Heart left ventricle (tissue), 16 donors: Measurements from ENCODE around the gene SCG3. TPM values are rescaled to one million over a fixed set of nuclear protein-coding genes. Genes with fewer than 3 reads are reported as not detected.

Source experiments
- ATAC-seq, 4 donors: fragments of 200-7000 bp; cut with Tn5 transposase; one replicate each; pipeline ENCODE4 v1.9.1; 2020 to 2022; ENCODE audit warnings: moderate library complexity in 4 of 4, mild to moderate bottlenecking in 3 of 4, moderate number of reproducible peaks in 1 of 4
- DNase-seq, 5 donors: peaks; one replicate each; pipeline ENCODE4 v3.0.0-alpha.2; 2020
- H3K27ac ChIP-seq, 12 donors: fragments of 200-600 bp; sonication (generic) in 4 of 12; one replicate each; pipeline versions ENCODE4 v1.5.0 to v1.8.0; 2016 to 2022; ENCODE audit warnings: mild to moderate bottlenecking in 2 of 12
- H3K27me3 ChIP-seq, 9 donors: fragments of 200-600 bp; sonication (generic) in 2 of 9; one replicate each; pipeline versions ENCODE4 v1.5.1 to v1.8.0; 2016 to 2022; ENCODE audit warnings: mild to moderate bottlenecking in 3 of 9
- H3K36me3 ChIP-seq, 9 donors: fragments of 200-600 bp; sonication (generic) in 2 of 9; one replicate each; pipeline versions ENCODE4 v1.5.0 to v1.8.0; 2018 to 2022; ENCODE audit warnings: mild to moderate bottlenecking in 2 of 9
- H3K4me1 ChIP-seq, 12 donors: fragments of 200-600 bp; sonication (generic) in 4 of 12; one replicate each; pipeline versions ENCODE4 v1.5.0 to v1.8.0; 2016 to 2022; ENCODE audit warnings: mild to moderate bottlenecking in 3 of 12
- H3K4me3 ChIP-seq, 12 donors: fragments of 200-600 bp; sonication (generic) in 4 of 12; one replicate each; pipeline versions ENCODE4 v1.5.0 to v1.8.0; 2017 to 2022; ENCODE audit warnings: mild to moderate bottlenecking in 9 of 12, moderate library complexity in 4 of 12
- H3K9me3 ChIP-seq, 12 donors: fragments of 200-600 bp; sonication (generic) in 4 of 12; one replicate each; pipeline versions ENCODE4 v1.5.0 to v1.8.0; 2016 to 2022; ENCODE audit warnings: mild to moderate bottlenecking in 1 of 12
- POLR2A ChIP-seq, 2 donors: fragments of 450-650 bp; IDR thresholded peaks; one replicate each; pipeline ENCODE4 v1.6.1; 2017; ENCODE audit warnings: antibody characterized with exemption in 2 of 2, mild to moderate bottlenecking in 2 of 2, moderate library complexity in 2 of 2
- WGBS, 4 donors: extraction: QIAGEN DNeasy Blood & Tissue Kit in 2 of 4; methylation state at CpG; one replicate each; pipeline versions ENCODE4 v1.1.5 to v1.1.7; 2013 to 2018; 5-methylcytosine and 5-hydroxymethylcytosine counted together
- intact Hi-C, 10 donors: fragments of 100-400 bp; cut with DNase I; formaldehyde crosslinking; loops; one replicate each; pipeline versions ENCODE4 v1.11.1 to v1.14.2; 2022
- polyA plus RNA-seq, 2 donors: library from polyadenylated mRNA; stranded (reverse); fragments of 200-250 nt; gene quantifications; one replicate each; pipeline ENCODE4 v1.2.3, GENCODE V29; 2013
- total RNA-seq, 9 donors: library from RNA; depleted of rRNA in 2 of 9; stranded (reverse); fragments of >200 nt in 2 of 9; fragmentation: NEBNext Ultra II Directional in 3 of 9; extraction: Animal tissue kit (Norgen Biotek cat#: 25700) in 3 of 9; gene quantifications; one replicate each; pipeline versions ENCODE4 v1.1.0 to v1.2.4, GENCODE V29; 2016 to 2023
- TF ChIP-seq, protein P1 (sequence below), 12 donors: fragments of 200-600 bp; sonication (generic) in 4 of 12; IDR thresholded peaks; one replicate each; pipeline versions ENCODE4 v1.5.0 to v1.8.0; 2018 to 2022; ENCODE audit warnings: antibody characterized with exemption in 12 of 12, mild to moderate bottlenecking in 5 of 12
- donor health status: ischemic (EF 13 %, LVEDD 7.1; RV severe dilation, severe dysfunction).
- donor health status: healthy with polysubstance abuse.
- donor health status: DM: no; HTN: yes; CAD: no.
- donor health status: DM: no; HTN: no; CAD: no.
- donor health status: ischemic (EF 25% LVEDD 6.9; RV normal size, moderate dysfunction).
- donor health status: ischemic (EF 25% LVEDD 5.7; RV mildly dilated, moderate dysfunction).
- donor health status: healthy.
- donor health status: DM: yes; HTN: yes; CAD: no.
- donor health status: ischemic (EF 35%, LVEDD 5.7; RV mildly dilated, moderate dysfunction).
- donor health status: nonischemic (EF 11% LVEDD 7.7; RV severe dilation, severe dysfunction).
- donor health status: DM: yes; HTN: yes; CAD: no.
- donor health status: PGD.
- donor health status: ischemic (EF 29% LVEDD 5.4; RV normal size, mild dysfunction).
- donor health status: nonischemic (EF 23%, LVEDD 6.1; RV moderate dilation, normal function).

Gene SCG3
- total and polyA plus RNA-seq, 11 donors: 0.04 to 0.11 (median 0.10) TPM; not detected in 8

DNA sequence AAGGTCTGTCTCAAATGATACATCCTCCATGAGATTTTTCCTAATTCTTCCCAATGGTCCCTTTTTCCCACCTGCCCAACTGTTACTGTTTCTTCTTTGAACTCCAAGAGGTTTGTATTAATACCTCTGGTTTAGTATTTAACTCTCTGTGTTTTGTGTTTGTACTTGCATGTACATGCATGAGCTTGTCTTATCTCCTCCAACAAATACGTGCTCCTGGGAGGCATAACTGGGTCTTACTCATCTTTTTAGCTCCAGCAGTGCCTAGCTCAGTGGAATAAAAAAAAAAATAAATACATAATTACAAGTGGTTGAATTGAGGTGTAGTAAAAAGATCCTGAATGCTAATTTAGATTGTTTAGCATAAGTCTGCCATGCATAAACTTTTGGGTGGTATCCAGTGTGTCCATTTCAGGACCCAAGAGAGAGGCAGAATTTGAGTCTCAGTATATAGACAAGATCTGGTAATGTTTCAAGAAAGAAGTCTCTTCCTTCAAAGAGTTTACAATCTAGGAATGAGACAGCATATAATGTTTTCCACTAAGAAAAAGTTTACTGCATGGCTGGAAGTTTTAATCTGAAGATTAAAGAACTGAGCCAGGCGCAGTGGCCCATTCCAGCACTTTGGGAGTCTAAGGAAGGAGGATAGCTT is 57.9 kb downstream of the SCG3 start:
- DNase-seq: no peak
- TF ChIP-seq, protein P1, sequence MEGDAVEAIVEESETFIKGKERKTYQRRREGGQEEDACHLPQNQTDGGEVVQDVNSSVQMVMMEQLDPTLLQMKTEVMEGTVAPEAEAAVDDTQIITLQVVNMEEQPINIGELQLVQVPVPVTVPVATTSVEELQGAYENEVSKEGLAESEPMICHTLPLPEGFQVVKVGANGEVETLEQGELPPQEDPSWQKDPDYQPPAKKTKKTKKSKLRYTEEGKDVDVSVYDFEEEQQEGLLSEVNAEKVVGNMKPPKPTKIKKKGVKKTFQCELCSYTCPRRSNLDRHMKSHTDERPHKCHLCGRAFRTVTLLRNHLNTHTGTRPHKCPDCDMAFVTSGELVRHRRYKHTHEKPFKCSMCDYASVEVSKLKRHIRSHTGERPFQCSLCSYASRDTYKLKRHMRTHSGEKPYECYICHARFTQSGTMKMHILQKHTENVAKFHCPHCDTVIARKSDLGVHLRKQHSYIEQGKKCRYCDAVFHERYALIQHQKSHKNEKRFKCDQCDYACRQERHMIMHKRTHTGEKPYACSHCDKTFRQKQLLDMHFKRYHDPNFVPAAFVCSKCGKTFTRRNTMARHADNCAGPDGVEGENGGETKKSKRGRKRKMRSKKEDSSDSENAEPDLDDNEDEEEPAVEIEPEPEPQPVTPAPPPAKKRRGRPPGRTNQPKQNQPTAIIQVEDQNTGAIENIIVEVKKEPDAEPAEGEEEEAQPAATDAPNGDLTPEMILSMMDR (IDR thresholded peaks at IDR 0.05): no peak
- no peaks in the 10 kb centered on the region for H3K27me3 ChIP-seq
- intact Hi-C loops: no loop called here
- no peak overlapping the region for H3K4me3 ChIP-seq
- H3K36me3 ChIP-seq: no peaks in the 10 kb centered on the region
- ATAC-seq: no peak
- peak overlapping the region in 1 of 12 donors; percentile 86 for H3K27ac ChIP-seq
- no peaks in the 10 kb centered on the region for H3K9me3 ChIP-seq
- 91 to 97% (median 93%) methylated on average over 2 of the region's 2 CpGs for WGBS, 4 donors
- H3K4me1 ChIP-seq: peaks cover 0 to 34% (median 16%) of the 10 kb centered on the region in 12 donors

DNA sequence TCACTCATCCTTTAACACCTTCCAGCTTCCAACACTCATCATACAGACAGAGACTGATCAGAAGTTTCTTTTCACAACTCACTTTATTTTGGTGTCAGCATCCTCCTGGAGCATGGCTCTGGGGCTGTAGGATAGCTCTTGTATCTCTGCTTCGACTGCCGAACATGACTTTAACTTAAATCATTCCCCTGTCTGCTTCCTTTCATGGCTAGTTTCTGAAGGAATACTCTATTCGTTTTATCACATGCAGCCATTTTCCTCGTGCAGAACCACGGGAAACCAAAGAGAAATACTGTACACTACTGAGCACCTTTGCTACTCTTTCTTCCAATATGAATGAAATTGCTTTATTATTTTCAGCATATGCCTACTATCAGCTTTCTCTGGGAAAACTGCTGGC is 68.0 kb downstream of the SCG3 start:
- H3K4me3 ChIP-seq: no peak overlapping the region
- 71 to 75% (median 73%) methylated on average over 5 of the region's 5 CpGs for WGBS, 4 donors
- no peak for DNase-seq
- peaks cover 0 to 5% (median 0%) of the 10 kb centered on the region in 9 donors for H3K27me3 ChIP-seq
- TF ChIP-seq, protein P1 (IDR thresholded peaks at IDR 0.05): no peak
- TF ChIP-seq POLR2A (IDR thresholded peaks at IDR 0.05): no peak
- H3K36me3 ChIP-seq: no peaks in the 10 kb centered on the region
- no peak overlapping the region for H3K27ac ChIP-seq
- peaks cover 0 to 24% (median 11%) of the 10 kb centered on the region in 12 donors for H3K4me1 ChIP-seq
- intact Hi-C loops: no loop called here
- H3K9me3 ChIP-seq: no peaks in the 10 kb centered on the region
- no peak for ATAC-seq

DNA sequence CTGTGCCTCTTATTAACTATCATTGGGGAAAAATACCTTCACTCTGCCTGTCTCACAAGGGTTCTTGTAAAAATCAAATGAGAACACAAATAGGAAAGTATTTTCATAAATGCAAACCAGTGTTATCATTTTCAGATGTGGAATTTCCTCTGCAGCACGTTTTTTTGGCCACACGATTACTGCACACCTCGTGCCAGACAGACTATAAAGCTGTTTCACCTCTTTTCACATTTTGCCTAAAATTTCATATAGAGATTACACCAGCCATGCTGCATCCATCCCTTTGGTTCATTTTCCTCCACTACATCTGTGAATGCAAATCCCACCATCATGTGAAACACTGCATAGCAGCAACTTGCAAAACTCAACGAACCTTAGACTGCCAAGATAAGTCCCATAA is 68.9 kb downstream of the SCG3 start:
- no peak overlapping the region for H3K4me3 ChIP-seq
- ATAC-seq: no peak

More for the DNA sequence above, 68.9 kb downstream of the SCG3 start:
- no peaks in the 10 kb centered on the region for H3K36me3 ChIP-seq
- H3K9me3 ChIP-seq: no peaks in the 10 kb centered on the region
- peaks cover 0 to 5% (median 0%) of the 10 kb centered on the region in 9 donors for H3K27me3 ChIP-seq
- peaks cover 0 to 32% (median 11%) of the 10 kb centered on the region in 12 donors for H3K4me1 ChIP-seq
- H3K27ac ChIP-seq: no peak overlapping the region
- 74 to 81% (median 78%) methylated on average over 4 of the region's 4 CpGs for WGBS, 4 donors
- TF ChIP-seq POLR2A (IDR thresholded peaks at IDR 0.05): no peak
- TF ChIP-seq, protein P1 (IDR thresholded peaks at IDR 0.05): no peak
- DNase-seq: no peak
- intact Hi-C loops: loop anchor here in 2 of 10 donors (5.0 to 10.0 kb wide), 2 partner anchors 33 to 65 kb away; partner anchors contain the start of gene SCG3 (in 1 of the 2)
